22Rv1 (cell line): ENCODE results near the gene BACH1.

Source experiments
- H3K27ac ChIP-seq: fragments of 450-650 bp; 2 replicates; pipeline ENCODE4 v1.5.1; 2017
- ZFX ChIP-seq: fragments of 450-650 bp; IDR thresholded peaks from 2 replicates; pipeline ENCODE4 v1.6.1; 2017; ENCODE audit warnings: antibody characterized with exemption, borderline replicate concordance
- TF ChIP-seq, protein P1 (sequence below): fragments of 450-650 bp; IDR thresholded peaks from 2 replicates; pipeline ENCODE4 v1.5.1; 2017; ENCODE audit warnings: mild to moderate bottlenecking

BACH1 gene

DNA sequence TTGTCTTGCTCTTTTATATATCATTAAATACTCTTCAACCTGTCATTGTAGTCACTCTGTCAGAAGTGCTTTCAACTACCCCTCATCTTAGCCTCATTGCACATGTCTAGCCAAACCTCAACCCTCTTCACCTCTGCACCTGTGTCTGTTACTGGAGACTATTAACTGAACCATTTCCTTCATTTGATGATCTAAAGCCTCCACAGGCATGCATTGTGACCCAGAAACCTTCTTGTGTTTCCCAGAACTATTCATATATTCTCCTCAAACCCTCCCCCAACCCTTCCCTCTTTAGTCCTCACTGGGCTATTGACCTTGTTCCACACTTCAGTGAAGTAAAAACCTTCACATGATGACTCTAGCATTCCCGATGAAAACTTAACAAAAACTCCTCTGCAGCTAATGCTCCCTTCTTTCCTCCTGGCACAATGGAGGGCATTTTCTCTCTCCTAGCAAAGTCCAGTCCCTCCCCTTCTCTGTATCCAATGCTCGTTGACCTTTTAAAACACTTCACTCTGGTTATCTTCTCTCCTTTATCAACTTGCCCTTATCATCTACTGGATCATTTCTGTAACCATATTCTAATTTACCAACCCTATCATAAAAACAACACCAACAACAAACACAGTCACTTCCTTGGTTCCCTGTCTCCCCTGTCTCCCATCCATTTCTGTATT, 86.1 kb downstream of the BACH1 start:
- TF ChIP-seq, protein P1, sequence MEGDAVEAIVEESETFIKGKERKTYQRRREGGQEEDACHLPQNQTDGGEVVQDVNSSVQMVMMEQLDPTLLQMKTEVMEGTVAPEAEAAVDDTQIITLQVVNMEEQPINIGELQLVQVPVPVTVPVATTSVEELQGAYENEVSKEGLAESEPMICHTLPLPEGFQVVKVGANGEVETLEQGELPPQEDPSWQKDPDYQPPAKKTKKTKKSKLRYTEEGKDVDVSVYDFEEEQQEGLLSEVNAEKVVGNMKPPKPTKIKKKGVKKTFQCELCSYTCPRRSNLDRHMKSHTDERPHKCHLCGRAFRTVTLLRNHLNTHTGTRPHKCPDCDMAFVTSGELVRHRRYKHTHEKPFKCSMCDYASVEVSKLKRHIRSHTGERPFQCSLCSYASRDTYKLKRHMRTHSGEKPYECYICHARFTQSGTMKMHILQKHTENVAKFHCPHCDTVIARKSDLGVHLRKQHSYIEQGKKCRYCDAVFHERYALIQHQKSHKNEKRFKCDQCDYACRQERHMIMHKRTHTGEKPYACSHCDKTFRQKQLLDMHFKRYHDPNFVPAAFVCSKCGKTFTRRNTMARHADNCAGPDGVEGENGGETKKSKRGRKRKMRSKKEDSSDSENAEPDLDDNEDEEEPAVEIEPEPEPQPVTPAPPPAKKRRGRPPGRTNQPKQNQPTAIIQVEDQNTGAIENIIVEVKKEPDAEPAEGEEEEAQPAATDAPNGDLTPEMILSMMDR: no peak
- no peak for TF ChIP-seq ZFX
- no peak overlapping the region for H3K27ac ChIP-seq

DNA sequence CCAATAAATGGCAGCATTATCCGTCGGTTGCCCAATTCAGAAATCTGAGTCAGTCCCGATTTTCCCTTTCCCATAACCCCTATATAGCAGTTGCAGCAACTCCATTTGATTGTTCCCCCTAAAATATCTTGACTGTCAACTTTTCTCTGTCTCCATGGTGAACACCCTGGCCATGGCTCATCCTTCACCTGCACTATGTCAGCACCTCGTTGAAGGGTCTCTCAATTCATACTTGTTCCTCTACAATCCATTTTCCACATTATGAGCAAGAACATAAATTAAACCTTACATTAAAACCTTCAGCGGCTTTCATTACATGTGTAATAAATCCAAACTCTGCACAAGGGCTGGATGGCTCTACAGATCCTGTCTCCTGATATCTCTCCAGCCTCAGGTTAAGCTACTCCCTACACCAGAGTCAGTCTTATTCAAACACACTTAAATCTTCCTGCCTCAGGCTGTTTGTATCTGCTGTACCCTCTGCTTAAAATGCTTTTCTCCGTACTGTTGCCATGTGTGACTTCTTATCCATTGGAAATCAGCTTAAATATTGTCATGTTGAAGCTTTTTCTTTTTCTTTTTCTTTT, 87.3 kb downstream of the BACH1 start:
- no peak for TF ChIP-seq ZFX
- TF ChIP-seq, protein P1: no peak
- peak overlapping the region; percentile 37 for H3K27ac ChIP-seq

DNA sequence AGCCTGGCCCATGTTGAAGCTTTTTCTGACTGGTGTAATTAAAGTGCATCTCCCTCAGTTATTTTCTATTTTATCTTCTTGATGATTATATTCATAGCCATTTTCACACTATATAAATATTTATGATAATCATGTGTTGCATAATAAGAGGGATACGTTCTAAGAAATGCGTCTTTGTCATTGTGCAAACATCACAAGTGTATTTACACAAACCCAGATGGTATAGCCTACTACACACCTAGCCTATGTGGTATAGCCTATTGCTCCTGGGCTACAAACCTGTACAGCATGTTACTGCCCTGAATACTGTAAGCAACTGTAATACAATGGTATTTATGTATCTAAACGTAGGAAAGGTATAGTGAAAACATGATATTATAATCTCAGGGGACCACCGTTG, 88.1 kb downstream of the BACH1 start:
- peak overlapping the region; percentile 37 for H3K27ac ChIP-seq
- TF ChIP-seq, protein P1: no peak
- TF ChIP-seq ZFX: no peak

GRCh38 chr21:29387598-29387997, 88.9 kb downstream of the BACH1 start:
- H3K27ac ChIP-seq: no peak overlapping the region
- TF ChIP-seq, protein P1: no peak
- no peak for TF ChIP-seq ZFX

- TF ChIP-seq ZFX: no peak
- TF ChIP-seq, protein P1: no peak
- H3K27ac ChIP-seq: no peak overlapping the region
These were observed 90.4 kb downstream of the BACH1 start for GRCh38 chr21:29389136-29389535.

GRCh38 chr21:29390778-29391177, 92.1 kb downstream of the BACH1 start:
- no peak overlapping the region for H3K27ac ChIP-seq
- TF ChIP-seq ZFX: no peak
- TF ChIP-seq, protein P1: no peak

DNA sequence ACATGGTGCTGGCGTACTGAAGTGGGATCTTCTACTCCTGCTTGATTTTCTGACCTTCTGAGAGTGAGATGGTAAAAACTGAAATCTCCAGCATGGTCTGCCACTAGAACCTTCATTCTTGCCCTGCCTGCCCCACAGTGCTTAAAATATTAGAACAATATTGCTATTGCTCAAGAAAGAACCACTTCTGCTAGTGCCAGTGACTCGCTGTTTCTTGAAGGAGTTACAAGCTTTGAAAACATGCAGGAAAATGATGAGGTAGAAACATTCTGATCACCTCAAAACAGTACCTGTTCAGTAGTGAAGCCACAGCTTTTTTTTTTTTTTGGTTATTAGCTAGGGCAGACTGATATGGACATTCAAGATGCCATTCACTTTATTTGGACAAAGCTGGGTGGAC, 95.3 kb downstream of the BACH1 start:
- no peak overlapping the region for H3K27ac ChIP-seq
- TF ChIP-seq, protein P1: no peak
- TF ChIP-seq ZFX: no peak
